ENCODE data around the gene KYNU. TPM values are rescaled to one million over a fixed set of nuclear protein-coding genes. Genes with fewer than 3 reads are reported as not detected.
"Not testable (repeated sequence)": the region's sequence is repeated elsewhere in the genome, so short reads cannot be mapped to it uniquely, and the experiment has no call there.

The KYNU gene
- total RNA-seq, 6 experiments from 2014 or later = 37.0 to 47.5 (median 40.7) TPM

DNA sequence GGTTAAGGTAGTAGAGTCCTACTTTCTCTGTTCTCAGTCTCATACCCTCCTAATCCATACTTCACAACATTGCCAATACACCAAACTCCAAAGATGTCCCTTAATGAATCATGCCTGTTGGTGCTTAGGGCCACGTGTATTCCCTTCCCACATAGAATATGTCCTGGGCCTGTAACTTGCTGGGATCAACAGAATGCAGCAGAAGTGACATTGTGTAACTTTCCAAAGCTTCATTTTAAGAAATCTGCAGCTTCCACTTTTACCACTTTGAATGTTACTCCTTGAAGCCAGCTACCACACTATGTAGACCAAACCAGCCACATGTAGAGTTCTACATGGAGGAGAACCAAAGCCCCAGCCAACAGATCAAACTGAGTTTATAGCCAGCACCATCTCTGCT lies 193.2 kb downstream of the KYNU start:
- ATAC-seq (peak in 2 of 4 donors; percentile 23 to 41), DNase-seq (no peak)
- H3K4me3 ChIP-seq = no peak overlapping the region
- intact Hi-C loops (cut with DNase I) = no loop called here
- 53% methylated on average over 1 of the region's 1 CpG for WGBS (ENCODE audit: insufficient coverage, low coverage, low lambda C conversion rate, missing lambda C conversion rate)
- no peaks in the 10 kb centered on the region for H3K27me3 ChIP-seq
- no peaks in the 10 kb centered on the region for H3K36me3 ChIP-seq
- no peaks in the 10 kb centered on the region for H3K9me3 ChIP-seq
- H3K27ac ChIP-seq = no peak overlapping the region
- TF ChIP-seq, protein P1, sequence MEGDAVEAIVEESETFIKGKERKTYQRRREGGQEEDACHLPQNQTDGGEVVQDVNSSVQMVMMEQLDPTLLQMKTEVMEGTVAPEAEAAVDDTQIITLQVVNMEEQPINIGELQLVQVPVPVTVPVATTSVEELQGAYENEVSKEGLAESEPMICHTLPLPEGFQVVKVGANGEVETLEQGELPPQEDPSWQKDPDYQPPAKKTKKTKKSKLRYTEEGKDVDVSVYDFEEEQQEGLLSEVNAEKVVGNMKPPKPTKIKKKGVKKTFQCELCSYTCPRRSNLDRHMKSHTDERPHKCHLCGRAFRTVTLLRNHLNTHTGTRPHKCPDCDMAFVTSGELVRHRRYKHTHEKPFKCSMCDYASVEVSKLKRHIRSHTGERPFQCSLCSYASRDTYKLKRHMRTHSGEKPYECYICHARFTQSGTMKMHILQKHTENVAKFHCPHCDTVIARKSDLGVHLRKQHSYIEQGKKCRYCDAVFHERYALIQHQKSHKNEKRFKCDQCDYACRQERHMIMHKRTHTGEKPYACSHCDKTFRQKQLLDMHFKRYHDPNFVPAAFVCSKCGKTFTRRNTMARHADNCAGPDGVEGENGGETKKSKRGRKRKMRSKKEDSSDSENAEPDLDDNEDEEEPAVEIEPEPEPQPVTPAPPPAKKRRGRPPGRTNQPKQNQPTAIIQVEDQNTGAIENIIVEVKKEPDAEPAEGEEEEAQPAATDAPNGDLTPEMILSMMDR (IDR thresholded peaks at IDR 0.05) = no peak
- TF ChIP-seq POLR2A (IDR thresholded peaks at IDR 0.05) = no peak
- no peaks in the 10 kb centered on the region for H3K4me1 ChIP-seq

DNA sequence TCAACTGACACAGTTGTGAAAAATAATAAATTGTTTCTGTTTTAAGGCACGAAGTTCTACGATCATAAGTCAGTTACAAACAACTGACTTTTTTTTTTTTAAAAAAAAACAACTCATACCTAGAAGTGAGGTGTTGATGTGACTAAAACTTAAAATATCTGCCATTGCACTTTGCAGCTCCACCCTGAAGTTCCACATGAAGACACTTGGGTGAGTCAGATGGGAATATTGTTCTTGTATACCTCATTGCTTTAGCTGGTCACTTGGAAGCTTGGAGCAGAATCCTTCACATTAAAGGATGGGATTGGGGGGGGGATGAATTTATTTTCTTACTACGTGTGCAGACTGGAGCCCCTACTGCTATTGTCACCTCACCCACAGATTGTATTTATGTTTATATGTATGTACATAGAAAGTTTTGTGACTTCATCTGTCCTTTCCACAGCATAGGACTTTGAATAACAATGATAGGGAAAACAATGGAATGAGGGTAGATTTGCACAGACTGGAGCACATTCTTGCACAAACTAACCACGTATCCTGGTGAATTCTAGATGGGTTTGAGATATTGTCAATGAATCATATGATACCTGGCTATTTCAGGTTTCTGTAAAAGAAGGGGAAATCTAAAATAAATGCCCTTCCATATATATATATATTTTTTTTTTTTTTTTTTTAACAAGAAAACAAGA lies 193.9 kb downstream of the KYNU start:
- Histone ChIP-seq H3K36me3 (no peaks in the 10 kb centered on the region), H3K4me3 (no peak overlapping the region), H3K9me3 (no peaks in the 10 kb centered on the region), H3K27me3 (no peaks in the 10 kb centered on the region), H3K4me1 (no peaks in the 10 kb centered on the region), H3K27ac (no peak overlapping the region)
- DNase-seq = no peak
- 55% methylated on average over 4 of the region's 4 CpGs for WGBS (ENCODE audit: insufficient coverage, low coverage, low lambda C conversion rate, missing lambda C conversion rate)
- intact Hi-C loops (cut with DNase I) = no loop called here
- no peak for TF ChIP-seq POLR2A (IDR thresholded peaks at IDR 0.05)
- TF ChIP-seq, protein P1 (IDR thresholded peaks at IDR 0.05) = no peak
- no peak for ATAC-seq

- intact Hi-C loops (cut with DNase I); ATAC-seq; H3K4me1 ChIP-seq; H3K27ac ChIP-seq; DNase-seq; H3K27me3 ChIP-seq; H3K36me3 ChIP-seq; H3K9me3 ChIP-seq; H3K4me3 ChIP-seq: not testable (repeated sequence)
- WGBS (ENCODE audit: insufficient coverage, low coverage, low lambda C conversion rate, missing lambda C conversion rate) = 60% methylated on average over 2 of the region's 2 CpGs
These were observed 197.4 kb downstream of the KYNU start for GRCh38 chr2:143074913-143075312.

DNA sequence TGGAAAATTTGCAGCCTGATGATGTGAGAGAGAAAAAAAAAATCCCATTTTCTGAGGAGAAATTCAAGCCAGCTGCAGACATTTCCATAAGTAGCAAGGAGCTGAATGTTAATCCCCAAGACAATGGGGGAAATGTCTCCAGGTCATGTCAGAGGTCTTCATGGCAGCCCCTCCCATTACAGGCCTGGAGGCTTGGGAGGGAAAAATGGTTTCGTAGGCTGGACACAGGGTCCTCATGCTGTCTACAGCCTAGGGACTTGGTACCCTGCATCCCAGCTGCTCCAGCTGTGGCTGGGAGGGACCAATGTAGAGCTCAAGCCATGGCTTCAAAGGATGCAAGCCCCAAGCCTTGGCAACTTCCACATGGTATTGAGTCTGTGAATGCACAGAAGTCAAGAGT lies 198.2 kb downstream of the KYNU start:
- no peak overlapping the region for H3K27ac ChIP-seq
- no peaks in the 10 kb centered on the region for H3K9me3 ChIP-seq
- no peaks in the 10 kb centered on the region for H3K4me1 ChIP-seq
- TF ChIP-seq, protein P1 (IDR thresholded peaks at IDR 0.05) = no peak
- no peak for TF ChIP-seq POLR2A (IDR thresholded peaks at IDR 0.05)
- no peak for DNase-seq
- no peaks in the 10 kb centered on the region for H3K27me3 ChIP-seq
- 60% methylated on average over 1 of the region's 1 CpG for WGBS (ENCODE audit: insufficient coverage, low coverage, low lambda C conversion rate, missing lambda C conversion rate)
- no peak overlapping the region for H3K4me3 ChIP-seq
- ATAC-seq = no peak
- no peaks in the 10 kb centered on the region for H3K36me3 ChIP-seq
- intact Hi-C loops (cut with DNase I) = no loop called here

GRCh38 chr2:143078104-143078503 lies 200.6 kb downstream of the KYNU start:
- intact Hi-C loops (cut with DNase I) = no loop called here
- no peak for DNase-seq
- no peaks in the 10 kb centered on the region for H3K27me3 ChIP-seq
- H3K36me3 ChIP-seq = no peaks in the 10 kb centered on the region
- no peak for ATAC-seq
- H3K27ac ChIP-seq = no peak overlapping the region
- H3K4me3 ChIP-seq = no peak overlapping the region
- H3K9me3 ChIP-seq = no peaks in the 10 kb centered on the region
- TF ChIP-seq, protein P1 (IDR thresholded peaks at IDR 0.05) = no peak
- TF ChIP-seq POLR2A (IDR thresholded peaks at IDR 0.05) = no peak
- H3K4me1 ChIP-seq = no peaks in the 10 kb centered on the region
